WTC11 (cell line): ENCODE measurements around the gene VWA3A.

Experiments used
- JUN ChIP-seq: sonication (generic); formaldehyde crosslinking; IDR thresholded peaks from 2 replicates; pipeline ENCODE4 v1.8.0; 2023; ENCODE audit warnings: mild to moderate bottlenecking, missing genetic modification reagents
- SP1 ChIP-seq: sonication (generic); formaldehyde crosslinking; conservative IDR thresholded peaks from 2 replicates; pipeline ENCODE4 v1.8.1; 2022; ENCODE audit warnings: missing genetic modification reagents
- ZNF138 ChIP-seq: sonication (generic); formaldehyde crosslinking; conservative IDR thresholded peaks from 2 replicates; pipeline ENCODE4 v1.8.1; 2022; ENCODE audit warnings: mild to moderate bottlenecking, moderate library complexity, missing genetic modification reagents
- TF ChIP-seq, protein P1 (sequence below): fragments of 200-600 bp; IDR thresholded peaks from 2 replicates; pipeline ENCODE4 v1.8.0; 2022; ENCODE audit warnings: antibody characterized with exemption
- TF ChIP-seq, protein P2 (sequence below): sonication (generic); formaldehyde crosslinking; IDR thresholded peaks from 2 replicates; pipeline ENCODE4 v1.8.0; 2022; ENCODE audit warnings: missing genetic modification reagents
- TF ChIP-seq, protein P3 (sequence below): sonication (generic); formaldehyde crosslinking; IDR thresholded peaks from 2 replicates; pipeline ENCODE4 v1.8.0; 2023; ENCODE audit warnings: mild to moderate bottlenecking, missing genetic modification reagents
- TF ChIP-seq, protein P4 (sequence below): fragments of 250-450 bp; sonication (Bioruptor Pico); IDR thresholded peaks from 2 replicates; pipeline ENCODE4 v1.9.0; 2021; ENCODE audit warnings: mild to moderate bottlenecking, borderline replicate concordance
- TF ChIP-seq, protein P5 (sequence below): sonication (generic); formaldehyde crosslinking; conservative IDR thresholded peaks from 2 replicates; pipeline ENCODE4 v1.8.1; 2022; ENCODE audit warnings: mild to moderate bottlenecking, missing genetic modification reagents
- TF ChIP-seq, protein P6 (sequence below): sonication (generic); formaldehyde crosslinking; IDR thresholded peaks from 2 replicates; pipeline ENCODE4 v1.8.0; 2022; ENCODE audit warnings: mild to moderate bottlenecking, missing genetic modification reagents

DNA sequence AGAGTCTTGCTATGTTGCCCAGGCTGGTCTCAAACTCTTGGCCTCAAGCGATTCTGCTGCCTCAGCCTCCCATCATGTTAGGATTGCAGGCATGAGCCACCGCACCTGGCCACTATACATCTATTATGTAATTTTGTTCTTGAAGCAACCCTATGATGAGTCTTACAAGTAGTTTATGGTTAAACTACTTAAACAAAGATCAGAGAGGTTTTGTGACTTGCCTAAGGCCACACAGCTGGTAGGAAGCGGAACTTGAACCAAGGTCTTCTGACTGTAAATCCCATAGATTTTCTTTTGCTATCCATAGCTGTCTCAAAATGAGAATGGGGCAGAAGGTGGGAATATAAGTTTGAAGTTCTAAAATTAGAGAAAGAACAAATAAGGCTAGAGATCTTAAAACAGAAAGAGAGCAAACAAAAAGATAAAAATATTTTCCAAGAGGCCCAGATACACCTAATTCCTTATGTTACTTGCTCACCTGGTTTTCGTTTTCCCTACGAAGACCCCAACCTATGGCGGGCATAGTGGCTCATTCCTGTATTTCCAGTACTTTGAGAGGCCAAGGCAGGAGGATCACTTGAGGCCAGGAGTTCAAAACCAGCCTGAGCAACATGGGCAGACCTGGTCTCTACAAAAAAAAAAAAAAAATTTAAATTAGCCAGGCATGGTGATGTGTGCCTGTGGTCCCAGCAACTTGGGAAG is 32.4 kb downstream of the VWA3A start:
- TF ChIP-seq, protein P1, sequence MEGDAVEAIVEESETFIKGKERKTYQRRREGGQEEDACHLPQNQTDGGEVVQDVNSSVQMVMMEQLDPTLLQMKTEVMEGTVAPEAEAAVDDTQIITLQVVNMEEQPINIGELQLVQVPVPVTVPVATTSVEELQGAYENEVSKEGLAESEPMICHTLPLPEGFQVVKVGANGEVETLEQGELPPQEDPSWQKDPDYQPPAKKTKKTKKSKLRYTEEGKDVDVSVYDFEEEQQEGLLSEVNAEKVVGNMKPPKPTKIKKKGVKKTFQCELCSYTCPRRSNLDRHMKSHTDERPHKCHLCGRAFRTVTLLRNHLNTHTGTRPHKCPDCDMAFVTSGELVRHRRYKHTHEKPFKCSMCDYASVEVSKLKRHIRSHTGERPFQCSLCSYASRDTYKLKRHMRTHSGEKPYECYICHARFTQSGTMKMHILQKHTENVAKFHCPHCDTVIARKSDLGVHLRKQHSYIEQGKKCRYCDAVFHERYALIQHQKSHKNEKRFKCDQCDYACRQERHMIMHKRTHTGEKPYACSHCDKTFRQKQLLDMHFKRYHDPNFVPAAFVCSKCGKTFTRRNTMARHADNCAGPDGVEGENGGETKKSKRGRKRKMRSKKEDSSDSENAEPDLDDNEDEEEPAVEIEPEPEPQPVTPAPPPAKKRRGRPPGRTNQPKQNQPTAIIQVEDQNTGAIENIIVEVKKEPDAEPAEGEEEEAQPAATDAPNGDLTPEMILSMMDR = no peak
- TF ChIP-seq, protein P2, sequence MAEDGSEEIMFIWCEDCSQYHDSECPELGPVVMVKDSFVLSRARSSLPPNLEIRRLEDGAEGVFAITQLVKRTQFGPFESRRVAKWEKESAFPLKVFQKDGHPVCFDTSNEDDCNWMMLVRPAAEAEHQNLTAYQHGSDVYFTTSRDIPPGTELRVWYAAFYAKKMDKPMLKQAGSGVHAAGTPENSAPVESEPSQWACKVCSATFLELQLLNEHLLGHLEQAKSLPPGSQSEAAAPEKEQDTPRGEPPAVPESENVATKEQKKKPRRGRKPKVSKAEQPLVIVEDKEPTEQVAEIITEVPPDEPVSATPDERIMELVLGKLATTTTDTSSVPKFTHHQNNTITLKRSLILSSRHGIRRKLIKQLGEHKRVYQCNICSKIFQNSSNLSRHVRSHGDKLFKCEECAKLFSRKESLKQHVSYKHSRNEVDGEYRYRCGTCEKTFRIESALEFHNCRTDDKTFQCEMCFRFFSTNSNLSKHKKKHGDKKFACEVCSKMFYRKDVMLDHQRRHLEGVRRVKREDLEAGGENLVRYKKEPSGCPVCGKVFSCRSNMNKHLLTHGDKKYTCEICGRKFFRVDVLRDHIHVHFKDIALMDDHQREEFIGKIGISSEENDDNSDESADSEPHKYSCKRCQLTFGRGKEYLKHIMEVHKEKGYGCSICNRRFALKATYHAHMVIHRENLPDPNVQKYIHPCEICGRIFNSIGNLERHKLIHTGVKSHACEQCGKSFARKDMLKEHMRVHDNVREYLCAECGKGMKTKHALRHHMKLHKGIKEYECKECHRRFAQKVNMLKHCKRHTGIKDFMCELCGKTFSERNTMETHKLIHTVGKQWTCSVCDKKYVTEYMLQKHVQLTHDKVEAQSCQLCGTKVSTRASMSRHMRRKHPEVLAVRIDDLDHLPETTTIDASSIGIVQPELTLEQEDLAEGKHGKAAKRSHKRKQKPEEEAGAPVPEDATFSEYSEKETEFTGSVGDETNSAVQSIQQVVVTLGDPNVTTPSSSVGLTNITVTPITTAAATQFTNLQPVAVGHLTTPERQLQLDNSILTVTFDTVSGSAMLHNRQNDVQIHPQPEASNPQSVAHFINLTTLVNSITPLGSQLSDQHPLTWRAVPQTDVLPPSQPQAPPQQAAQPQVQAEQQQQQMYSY (CRISPR knock-in tag) = no peak
- TF ChIP-seq ZNF138 (no peak), SP1 (CRISPR knock-in tag) (no peak), JUN (CRISPR knock-in tag) (no peak)
- TF ChIP-seq, protein P3, sequence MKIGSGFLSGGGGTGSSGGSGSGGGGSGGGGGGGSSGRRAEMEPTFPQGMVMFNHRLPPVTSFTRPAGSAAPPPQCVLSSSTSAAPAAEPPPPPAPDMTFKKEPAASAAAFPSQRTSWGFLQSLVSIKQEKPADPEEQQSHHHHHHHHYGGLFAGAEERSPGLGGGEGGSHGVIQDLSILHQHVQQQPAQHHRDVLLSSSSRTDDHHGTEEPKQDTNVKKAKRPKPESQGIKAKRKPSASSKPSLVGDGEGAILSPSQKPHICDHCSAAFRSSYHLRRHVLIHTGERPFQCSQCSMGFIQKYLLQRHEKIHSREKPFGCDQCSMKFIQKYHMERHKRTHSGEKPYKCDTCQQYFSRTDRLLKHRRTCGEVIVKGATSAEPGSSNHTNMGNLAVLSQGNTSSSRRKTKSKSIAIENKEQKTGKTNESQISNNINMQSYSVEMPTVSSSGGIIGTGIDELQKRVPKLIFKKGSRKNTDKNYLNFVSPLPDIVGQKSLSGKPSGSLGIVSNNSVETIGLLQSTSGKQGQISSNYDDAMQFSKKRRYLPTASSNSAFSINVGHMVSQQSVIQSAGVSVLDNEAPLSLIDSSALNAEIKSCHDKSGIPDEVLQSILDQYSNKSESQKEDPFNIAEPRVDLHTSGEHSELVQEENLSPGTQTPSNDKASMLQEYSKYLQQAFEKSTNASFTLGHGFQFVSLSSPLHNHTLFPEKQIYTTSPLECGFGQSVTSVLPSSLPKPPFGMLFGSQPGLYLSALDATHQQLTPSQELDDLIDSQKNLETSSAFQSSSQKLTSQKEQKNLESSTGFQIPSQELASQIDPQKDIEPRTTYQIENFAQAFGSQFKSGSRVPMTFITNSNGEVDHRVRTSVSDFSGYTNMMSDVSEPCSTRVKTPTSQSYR (CRISPR knock-in tag) = no peak
- TF ChIP-seq, protein P4, sequence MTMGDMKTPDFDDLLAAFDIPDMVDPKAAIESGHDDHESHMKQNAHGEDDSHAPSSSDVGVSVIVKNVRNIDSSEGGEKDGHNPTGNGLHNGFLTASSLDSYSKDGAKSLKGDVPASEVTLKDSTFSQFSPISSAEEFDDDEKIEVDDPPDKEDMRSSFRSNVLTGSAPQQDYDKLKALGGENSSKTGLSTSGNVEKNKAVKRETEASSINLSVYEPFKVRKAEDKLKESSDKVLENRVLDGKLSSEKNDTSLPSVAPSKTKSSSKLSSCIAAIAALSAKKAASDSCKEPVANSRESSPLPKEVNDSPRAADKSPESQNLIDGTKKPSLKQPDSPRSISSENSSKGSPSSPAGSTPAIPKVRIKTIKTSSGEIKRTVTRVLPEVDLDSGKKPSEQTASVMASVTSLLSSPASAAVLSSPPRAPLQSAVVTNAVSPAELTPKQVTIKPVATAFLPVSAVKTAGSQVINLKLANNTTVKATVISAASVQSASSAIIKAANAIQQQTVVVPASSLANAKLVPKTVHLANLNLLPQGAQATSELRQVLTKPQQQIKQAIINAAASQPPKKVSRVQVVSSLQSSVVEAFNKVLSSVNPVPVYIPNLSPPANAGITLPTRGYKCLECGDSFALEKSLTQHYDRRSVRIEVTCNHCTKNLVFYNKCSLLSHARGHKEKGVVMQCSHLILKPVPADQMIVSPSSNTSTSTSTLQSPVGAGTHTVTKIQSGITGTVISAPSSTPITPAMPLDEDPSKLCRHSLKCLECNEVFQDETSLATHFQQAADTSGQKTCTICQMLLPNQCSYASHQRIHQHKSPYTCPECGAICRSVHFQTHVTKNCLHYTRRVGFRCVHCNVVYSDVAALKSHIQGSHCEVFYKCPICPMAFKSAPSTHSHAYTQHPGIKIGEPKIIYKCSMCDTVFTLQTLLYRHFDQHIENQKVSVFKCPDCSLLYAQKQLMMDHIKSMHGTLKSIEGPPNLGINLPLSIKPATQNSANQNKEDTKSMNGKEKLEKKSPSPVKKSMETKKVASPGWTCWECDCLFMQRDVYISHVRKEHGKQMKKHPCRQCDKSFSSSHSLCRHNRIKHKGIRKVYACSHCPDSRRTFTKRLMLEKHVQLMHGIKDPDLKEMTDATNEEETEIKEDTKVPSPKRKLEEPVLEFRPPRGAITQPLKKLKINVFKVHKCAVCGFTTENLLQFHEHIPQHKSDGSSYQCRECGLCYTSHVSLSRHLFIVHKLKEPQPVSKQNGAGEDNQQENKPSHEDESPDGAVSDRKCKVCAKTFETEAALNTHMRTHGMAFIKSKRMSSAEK (CRISPR knock-in tag) = no peak
- TF ChIP-seq, protein P5, sequence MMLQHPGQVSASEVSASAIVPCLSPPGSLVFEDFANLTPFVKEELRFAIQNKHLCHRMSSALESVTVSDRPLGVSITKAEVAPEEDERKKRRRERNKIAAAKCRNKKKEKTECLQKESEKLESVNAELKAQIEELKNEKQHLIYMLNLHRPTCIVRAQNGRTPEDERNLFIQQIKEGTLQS = no peak
- TF ChIP-seq, protein P6, sequence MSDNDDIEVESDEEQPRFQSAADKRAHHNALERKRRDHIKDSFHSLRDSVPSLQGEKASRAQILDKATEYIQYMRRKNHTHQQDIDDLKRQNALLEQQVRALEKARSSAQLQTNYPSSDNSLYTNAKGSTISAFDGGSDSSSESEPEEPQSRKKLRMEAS (CRISPR knock-in tag) = no peak
